Pancreas (tissue), 10 donors: Measurements from ENCODE around the gene SLC2A3. TPM values are rescaled to one million over a fixed set of nuclear protein-coding genes. Genes with fewer than 3 reads are reported as not detected.
"Not testable (repeated sequence)": the region's sequence is repeated elsewhere in the genome, so short reads cannot be mapped to it uniquely, and the experiment has no call there.

Experiments
- ATAC-seq, 4 donors: fragments of 200-7000 bp; cut with Tn5 transposase; one replicate each; pipeline versions ENCODE4 v1.8.0 to v1.9.1; 2020; ENCODE audit warnings: mild to moderate bottlenecking in 4 of 4, moderate library complexity in 4 of 4
- DNase-seq, 6 donors: peaks; one replicate each; pipeline ENCODE4 v3.0.0-alpha.2; 2020
- FAIRE-seq: peaks from 2 replicates; lab custom pipeline; 2012; peaks lifted over from hg19 to GRCh38; lab: Jason Lieb, UNC
- H3K27ac ChIP-seq, 4 donors: fragments of 200-600 bp; sonication (generic); 1 replicate in 3 of 4; 2 replicates in 1 of 4; pipeline versions ENCODE4 v1.5.0 to v1.8.0; 2020
- H3K27me3 ChIP-seq, 4 donors: fragments of 200-600 bp; one replicate each; pipeline ENCODE4 v1.8.0; 2021
- H3K36me3 ChIP-seq, 3 donors: fragments of 200-600 bp; sonication (generic) in 1 of 3; one replicate each; pipeline versions ENCODE4 v1.5.0 to v1.8.0; 2020 to 2021
- H3K4me1 ChIP-seq, 3 donors: fragments of 200-600 bp; one replicate each; pipeline ENCODE4 v1.8.0; 2021
- H3K4me3 ChIP-seq, 4 donors: fragments of 200-600 bp; sonication (generic) in 2 of 4; one replicate each; pipeline versions ENCODE4 v1.5.0 to v1.8.0; 2020 to 2021
- H3K9me3 ChIP-seq, 4 donors: fragments of 200-600 bp; one replicate each; pipeline ENCODE4 v1.8.0; 2021
- CTCF ChIP-seq, 4 donors: fragments of 200-600 bp; sonication (generic) in 3 of 4; IDR thresholded peaks; one replicate each; pipeline versions ENCODE4 v1.5.0 to v1.8.0; 2021; ENCODE audit warnings: antibody characterized with exemption in 4 of 4
- WGBS, 2 donors: extraction: QIAGEN DNeasy Blood & Tissue Kit; methylation state at CpG; one replicate each; pipeline ENCODE4 v1.1.7; 2013; 5-methylcytosine and 5-hydroxymethylcytosine counted together
- intact Hi-C, 3 donors: fragments of 100-400 bp; cut with DNase I; formaldehyde crosslinking; loops; one replicate each; pipeline versions ENCODE4 v1.11.1 to v1.14.2; 2022
- polyA plus RNA-seq, 2 donors: library from polyadenylated mRNA; stranded (reverse); fragments of 200-250 nt; gene quantifications; one replicate each; pipeline ENCODE4 v1.2.3, GENCODE V29; 2013
- total RNA-seq, 6 donors: library from RNA; stranded (reverse); fragmentation: NEBNext Ultra II Directional in 4 of 6; extraction: Animal tissue kit (Norgen Biotek cat#: 25700) in 4 of 6; gene quantifications; one replicate each; pipeline versions ENCODE4 v1.2.1 to v1.2.4, GENCODE V29; 2021 to 2023
- donor health status: healthy with polysubstance abuse.
- donor health status: DM: no; HTN: no; CAD: no; lungs with moderate emphysema.
- donor health status: DM: no; HTN: no; CAD: no.
- donor health status: control.
- donor health status: control.
- donor health status: Bipolar disorder and iron deficiency.
- donor health status: DM: yes; HTN: yes; CAD: no.
- donor health status: DM: no; HTN: no; CAD: no.
- donor health status: DM: no; HTN: no; CAD: no.
- donor health status: DM: yes; HTN: yes; CAD: no.

The SLC2A3 gene
- total and polyA plus RNA-seq, 8 donors: 1.9 to 28.5 (median 5.3) TPM

GRCh38 chr12:7905071-7905470, 30.9 kb downstream of the SLC2A3 start:
- H3K27me3 ChIP-seq: no peaks in the 10 kb centered on the region
- no peaks in the 10 kb centered on the region for H3K36me3 ChIP-seq
- DNase-seq (no peak), ATAC-seq (no peak), FAIRE-seq (no peak)
- no peak for TF ChIP-seq CTCF (IDR thresholded peaks at IDR 0.05)
- no peak overlapping the region for H3K27ac ChIP-seq
- intact Hi-C loops: no loop called here
- peaks cover 0 to 14% (median 5%) of the 10 kb centered on the region in 3 donors for H3K4me1 ChIP-seq
- 3 to 4% methylated on average over 1 of the region's 1 CpG for WGBS, 2 donors
- no peaks in the 10 kb centered on the region for H3K9me3 ChIP-seq
- H3K4me3 ChIP-seq: no peak overlapping the region

DNA sequence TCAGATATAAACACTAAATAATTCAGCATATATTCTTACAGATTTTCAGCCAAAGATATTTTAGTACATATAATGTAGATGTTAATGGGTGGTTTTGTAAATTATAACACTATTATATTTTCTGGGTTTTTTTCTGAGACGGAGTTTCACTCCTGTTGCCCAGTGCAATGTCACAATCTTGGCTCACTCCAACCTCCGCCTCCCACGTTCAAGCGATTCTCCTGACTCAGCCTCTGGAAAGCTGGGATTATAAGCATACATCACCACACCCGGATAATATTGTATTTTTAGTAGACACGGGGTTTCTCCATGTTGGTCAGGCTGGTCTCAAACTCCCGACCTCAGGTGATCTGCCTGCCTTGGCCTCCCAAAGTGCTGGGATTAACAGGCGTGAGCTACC, 33.6 kb downstream of the SLC2A3 start:
- H3K36me3 ChIP-seq, DNase-seq, H3K9me3 ChIP-seq, H3K27ac ChIP-seq, H3K27me3 ChIP-seq, FAIRE-seq, H3K4me3 ChIP-seq, ATAC-seq, intact Hi-C loops: not testable (repeated sequence)
- 82 to 87% methylated on average over 8 of the region's 8 CpGs for WGBS, 2 donors
- H3K4me1 ChIP-seq: peaks cover 0 to 14% (median 5%) of the 10 kb centered on the region in 3 donors

DNA sequence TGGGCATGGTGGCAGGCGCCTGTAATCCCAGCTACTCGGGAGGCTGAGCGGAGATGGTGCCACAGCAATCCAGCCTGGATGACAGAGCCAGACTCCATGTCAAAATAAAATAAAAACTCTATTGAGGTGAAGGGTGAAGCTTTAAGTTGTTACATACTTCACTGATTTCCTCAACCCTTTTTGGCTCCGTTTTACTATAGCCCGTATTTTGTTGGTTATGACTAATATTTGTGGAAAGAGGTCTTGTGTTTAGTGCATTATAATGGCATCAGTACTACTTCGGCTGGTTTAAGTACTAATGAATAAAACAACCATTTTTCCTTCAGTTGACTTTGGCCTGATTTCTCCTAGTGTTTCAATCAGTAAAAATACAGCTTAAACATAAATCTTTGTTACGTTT, 36.2 kb downstream of the SLC2A3 start:
- Histone ChIP-seq H3K9me3 (no peaks in the 10 kb centered on the region), H3K4me3 (no peak overlapping the region), H3K36me3 (no peaks in the 10 kb centered on the region), H3K4me1 (peaks cover 0 to under 1% (median 0%) of the 10 kb centered on the region in 3 donors), H3K27me3 (no peaks in the 10 kb centered on the region), H3K27ac (no peak overlapping the region)
- no peak for TF ChIP-seq CTCF (IDR thresholded peaks at IDR 0.05)
- intact Hi-C loops: no loop called here
- FAIRE-seq: no peak
- no peak for ATAC-seq
- 90 to 91% methylated on average over 7 of the region's 7 CpGs for WGBS, 2 donors
- no peak for DNase-seq

GRCh38 chr12:7896726-7897125, 39.3 kb downstream of the SLC2A3 start:
- FAIRE-seq, H3K4me1 ChIP-seq, H3K4me3 ChIP-seq, intact Hi-C loops, ATAC-seq, H3K27ac ChIP-seq, H3K27me3 ChIP-seq, H3K36me3 ChIP-seq, DNase-seq, H3K9me3 ChIP-seq: not testable (repeated sequence)
- 78 to 79% methylated on average over 4 of the region's 4 CpGs for WGBS, 2 donors

- no peak for TF ChIP-seq CTCF (IDR thresholded peaks at IDR 0.05)
- FAIRE-seq (no peak), ATAC-seq (no peak), DNase-seq (no peak)
- intact Hi-C loops: no loop called here
- H3K9me3 ChIP-seq: no peaks in the 10 kb centered on the region
- no peak overlapping the region for H3K27ac ChIP-seq
- no peaks in the 10 kb centered on the region for H3K4me1 ChIP-seq
- H3K36me3 ChIP-seq: no peaks in the 10 kb centered on the region
- H3K27me3 ChIP-seq: no peaks in the 10 kb centered on the region
- no peak overlapping the region for H3K4me3 ChIP-seq
- 63 to 78% methylated on average over 3 to 4 of the region's 4 CpGs for WGBS, 2 donors
Measured at GRCh38 chr12:7892186-7892980, 43.6 kb downstream of the SLC2A3 start.

DNA sequence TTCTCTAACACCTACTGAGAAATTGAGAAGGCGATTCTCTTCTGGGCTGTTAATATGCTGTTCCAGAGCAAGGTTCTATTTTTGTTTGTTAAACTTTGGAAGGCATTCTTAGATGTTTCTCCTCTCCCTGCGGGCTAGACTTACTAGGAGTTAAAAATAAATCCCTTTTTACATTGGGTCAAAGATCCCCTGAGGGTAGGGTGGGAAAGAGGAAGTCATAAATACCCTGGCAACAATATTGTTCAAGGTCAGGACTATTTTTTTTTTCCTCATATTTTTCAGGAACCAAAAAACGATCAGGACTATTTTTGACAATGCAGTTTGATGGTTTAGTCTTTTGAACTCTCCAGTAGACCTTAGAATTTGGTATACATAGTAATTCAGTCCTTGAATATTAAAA, 51.3 kb downstream of the SLC2A3 start:
- no peaks in the 10 kb centered on the region for H3K36me3 ChIP-seq
- WGBS, 2 donors: 44 to 45% methylated on average over 3 of the region's 3 CpGs
- H3K9me3 ChIP-seq: no peaks in the 10 kb centered on the region
- no peak overlapping the region for H3K4me3 ChIP-seq
- intact Hi-C loops: no loop called here
- TF ChIP-seq CTCF (IDR thresholded peaks at IDR 0.05): no peak
- DNase-seq: no peak
- H3K27ac ChIP-seq: no peak overlapping the region
- H3K4me1 ChIP-seq: no peaks in the 10 kb centered on the region
- peak in 1 of 4 donors; percentile 26 for ATAC-seq
- no peak for FAIRE-seq
- H3K27me3 ChIP-seq: no peaks in the 10 kb centered on the region

DNA sequence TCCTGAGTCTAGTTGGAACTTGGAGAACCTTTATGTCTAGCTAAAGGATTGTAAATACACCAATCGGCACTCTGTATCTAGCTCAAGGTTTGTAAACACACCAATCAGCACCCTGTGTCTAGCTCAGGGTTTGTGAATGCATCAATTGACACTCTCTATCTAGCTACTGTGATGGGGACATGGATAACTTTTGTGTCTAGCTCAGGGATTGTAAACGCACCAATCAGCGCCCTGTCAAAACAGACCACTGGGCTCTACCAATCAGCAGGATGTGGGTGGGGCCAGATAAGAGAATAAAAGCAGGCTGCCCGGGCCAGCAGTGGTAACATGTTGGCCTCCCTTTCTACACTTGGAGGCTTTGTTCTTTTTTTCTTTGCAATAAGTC, 54.3 kb downstream of the SLC2A3 start:
- H3K27ac ChIP-seq, H3K9me3 ChIP-seq, H3K4me1 ChIP-seq, H3K4me3 ChIP-seq, intact Hi-C loops, H3K36me3 ChIP-seq, FAIRE-seq, DNase-seq, H3K27me3 ChIP-seq, ATAC-seq: not testable (repeated sequence)
- 56 to 69% methylated on average over 4 of the region's 4 CpGs for WGBS, 2 donors

GRCh38 chr12:7880952-7881735, 54.8 kb downstream of the SLC2A3 start:
- H3K4me3 ChIP-seq, ATAC-seq, H3K36me3 ChIP-seq, H3K27ac ChIP-seq, FAIRE-seq, H3K9me3 ChIP-seq, intact Hi-C loops, H3K27me3 ChIP-seq, H3K4me1 ChIP-seq: not testable (repeated sequence)
- DNase-seq: peak in 1 of 6 donors; percentile 63
- 94 to 96% methylated on average over 45 to 52 of the region's 52 CpGs for WGBS, 2 donors
